Measurements from ENCODE around the gene LAMB1.
"Not testable (repeated sequence)": the region's sequence is repeated elsewhere in the genome, so short reads cannot be mapped to it uniquely, and the experiment has no call there.

The LAMB1 gene

DNA sequence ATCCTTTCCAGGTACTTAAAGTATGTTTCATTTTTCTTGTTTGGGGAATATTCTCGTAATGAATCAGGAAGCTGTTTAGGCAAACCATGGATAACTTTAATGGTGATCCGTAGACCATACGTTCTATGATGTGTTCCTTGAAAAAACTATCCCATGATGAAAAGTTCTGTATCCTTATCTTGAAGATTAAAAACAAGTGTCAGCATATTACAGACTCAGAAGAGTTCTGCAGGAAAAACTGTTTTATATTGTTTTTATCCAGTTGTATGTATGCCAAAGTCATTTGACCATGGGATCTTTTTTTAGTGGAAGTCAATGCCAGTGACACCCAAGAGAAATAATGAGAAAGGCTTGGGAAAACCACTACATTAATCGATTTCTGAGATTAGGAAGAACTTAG is 59.9 kb downstream of the LAMB1 start:
- no peak for DNase-seq

DNA sequence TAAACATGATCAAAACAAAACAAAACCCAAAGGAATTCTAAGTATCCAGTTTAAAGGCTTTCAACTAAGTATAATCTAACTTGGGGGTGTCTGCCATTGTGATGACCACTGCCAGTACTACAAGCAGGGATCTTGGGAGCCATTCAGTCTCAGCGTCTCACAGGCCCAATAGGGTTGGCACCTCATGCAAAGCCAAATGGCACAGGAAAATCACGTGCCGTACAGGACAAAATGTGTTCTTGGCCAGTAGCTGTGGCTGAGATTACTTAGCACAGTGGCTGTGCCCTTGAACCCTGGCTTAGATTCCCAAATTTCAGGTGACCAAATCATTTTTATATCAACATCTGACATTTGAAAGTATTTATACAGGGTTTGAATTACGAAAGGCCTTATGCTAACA is 62.0 kb downstream of the LAMB1 start:
- DNase-seq: no peak

- no peak for DNase-seq
Measured at GRCh38 chr7:107939573-107940489, 63.1 kb downstream of the LAMB1 start.

DNA sequence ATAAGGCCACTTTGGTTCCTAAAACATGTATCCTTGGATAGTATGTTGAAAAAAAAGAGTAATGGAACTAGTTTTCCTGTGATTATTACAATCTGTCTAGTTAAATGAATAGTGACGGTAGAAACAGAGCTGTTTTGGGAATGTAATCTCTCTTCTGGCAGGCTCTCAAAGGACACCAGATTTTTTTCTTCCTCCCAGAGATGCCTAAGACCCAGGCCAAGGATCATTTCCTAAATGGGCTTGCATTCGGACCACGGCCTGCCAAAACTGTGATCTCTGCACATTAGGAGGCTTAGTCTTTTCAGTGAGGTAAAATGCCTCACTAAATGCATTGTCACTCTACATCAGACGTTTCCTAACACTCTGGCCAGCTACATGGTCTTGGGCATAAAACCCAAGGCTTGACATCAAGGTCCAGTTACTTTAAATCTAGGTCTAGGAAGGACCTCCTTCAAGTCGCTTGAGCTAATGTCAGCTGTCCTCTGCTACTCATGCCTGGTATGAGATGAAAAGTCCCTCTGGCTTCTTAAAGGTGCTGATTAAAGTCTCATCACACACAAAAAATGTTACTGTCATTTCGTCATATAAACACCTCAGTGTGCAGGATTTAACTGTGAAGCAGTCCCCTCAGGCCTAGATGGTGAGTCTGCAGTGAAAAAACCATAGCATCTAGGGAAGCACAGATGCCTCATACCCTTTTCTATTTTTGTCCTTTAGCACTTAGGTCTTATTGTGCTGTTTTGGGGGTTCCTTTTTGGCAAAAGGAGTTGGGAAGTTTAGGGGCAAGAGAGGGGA is 64.3 kb downstream of the LAMB1 start:
- no peak for DNase-seq

- no peak for DNase-seq
Measured at GRCh38 chr7:107937531-107937930, 65.4 kb downstream of the LAMB1 start.

- DNase-seq: no peak
Measured at GRCh38 chr7:107936312-107936711, 66.6 kb downstream of the LAMB1 start.

- no peak for DNase-seq
Measured at GRCh38 chr7:107934991-107935770, 67.8 kb downstream of the LAMB1 start.

GRCh38 chr7:107933386-107934013 is 69.5 kb downstream of the LAMB1 start:
- no peak for DNase-seq

GRCh38 chr7:107932805-107933204 is 70.2 kb downstream of the LAMB1 start:
- no peak for DNase-seq

GRCh38 chr7:107931740-107932515 is 71.0 kb downstream of the LAMB1 start:
- DNase-seq: no peak

GRCh38 chr7:107926481-107926880 is 76.5 kb downstream of the LAMB1 start:
- DNase-seq: no peak

DNA sequence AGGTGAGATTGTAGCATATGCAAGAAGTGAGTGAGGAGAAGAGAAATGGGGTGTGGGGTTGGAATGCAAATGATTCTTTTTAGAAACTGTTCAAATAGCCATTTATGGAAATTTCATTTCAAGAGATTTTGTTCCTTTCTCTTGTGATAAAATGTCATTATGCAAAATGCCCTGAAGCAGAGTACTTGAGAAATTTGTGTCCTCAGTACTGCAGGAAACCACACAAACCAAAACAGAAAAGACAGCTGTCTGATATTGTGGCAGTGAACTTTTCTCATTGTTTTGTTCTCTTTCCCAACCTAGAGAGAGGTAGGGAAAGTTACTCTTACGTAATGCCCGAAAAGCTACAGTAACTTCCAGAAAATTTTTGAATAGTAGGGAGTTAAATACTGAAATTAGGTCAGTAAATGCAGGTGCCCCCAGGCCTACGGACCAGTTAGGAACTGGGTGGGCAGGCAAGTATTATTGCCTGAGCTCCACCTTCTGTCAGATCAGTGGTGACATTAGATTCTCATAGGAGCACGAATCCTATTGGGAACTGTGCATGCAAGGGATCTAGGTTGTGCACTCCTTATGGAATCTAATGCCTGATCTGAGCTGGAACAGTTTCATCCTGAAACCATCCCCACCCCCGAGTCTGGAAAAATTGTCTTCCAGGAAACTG is 78.0 kb downstream of the LAMB1 start:
- no peak for DNase-seq

- no peak for DNase-seq
Measured at GRCh38 chr7:107922886-107923285, 80.1 kb downstream of the LAMB1 start.

- DNase-seq: not testable (repeated sequence)
Measured at GRCh38 chr7:107921826-107922225, 81.1 kb downstream of the LAMB1 start.

GRCh38 chr7:107920048-107920772 is 82.8 kb downstream of the LAMB1 start:
- DNase-seq: no peak

- no peak for DNase-seq
Measured at GRCh38 chr7:107918948-107919347, 84.0 kb downstream of the LAMB1 start.

DNA sequence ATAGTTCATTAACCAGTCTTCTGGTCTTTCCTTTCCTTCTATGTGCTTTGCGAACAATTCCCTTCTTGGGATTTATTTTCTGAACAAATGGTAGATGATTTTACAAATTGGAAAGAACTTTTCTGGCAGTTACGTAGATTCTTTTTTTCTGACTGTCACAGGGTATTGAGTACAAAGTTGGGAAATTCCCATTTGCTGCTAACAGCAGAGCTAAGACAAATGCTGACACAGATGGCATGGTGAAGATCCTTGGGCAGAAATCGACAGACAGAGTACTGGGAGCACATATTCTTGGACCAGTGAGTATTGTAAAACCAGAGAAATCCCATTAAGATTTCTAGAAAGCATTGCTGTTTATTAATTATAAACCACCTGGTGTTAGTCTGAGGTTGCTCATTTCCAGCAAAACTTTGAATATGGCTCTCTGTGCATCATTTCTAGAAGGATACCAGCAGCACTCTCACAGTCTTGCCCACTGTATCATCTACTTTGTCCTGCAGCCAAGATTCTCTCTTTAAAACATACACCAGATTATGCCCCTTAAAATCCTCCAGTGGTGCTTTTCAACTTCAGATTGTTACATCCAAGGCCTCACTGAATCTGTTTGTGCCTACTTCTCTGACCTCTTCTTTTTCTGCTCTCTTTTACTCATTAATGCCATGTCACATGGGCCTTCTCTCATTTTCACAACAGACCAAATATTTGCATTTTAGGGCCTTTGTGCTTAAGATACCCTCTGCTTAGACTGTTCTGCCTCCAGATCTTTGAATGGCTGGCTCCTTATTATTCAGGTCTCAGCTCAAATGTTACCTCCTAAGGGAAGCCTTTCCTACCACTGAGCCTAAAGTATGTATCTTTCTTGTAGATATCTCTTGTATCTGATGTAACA is 85.0 kb downstream of the LAMB1 start:
- DNase-seq: no peak

- DNase-seq: no peak
Measured at GRCh38 chr7:107915541-107915940, 87.4 kb downstream of the LAMB1 start.

DNA sequence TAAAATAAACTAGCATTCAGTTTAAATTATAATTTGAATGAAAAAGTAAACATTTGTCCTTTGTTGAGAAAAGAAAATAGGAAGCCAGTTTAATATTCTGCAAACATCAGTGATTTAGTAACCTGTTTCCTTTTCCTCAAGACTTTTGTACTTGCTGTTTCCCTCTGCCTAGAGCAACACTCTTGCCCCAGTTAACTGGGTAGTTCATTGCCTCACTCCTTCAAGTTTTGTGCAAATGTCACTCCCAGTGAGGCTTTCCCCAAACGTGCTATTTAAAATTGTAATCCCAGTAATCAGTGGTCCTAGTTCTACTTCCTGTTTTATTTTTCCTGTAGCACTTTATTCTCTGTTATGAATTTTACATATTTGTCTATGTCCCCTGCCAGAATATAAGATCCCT is 88.1 kb downstream of the LAMB1 start:
- no peak for DNase-seq

- no peak for DNase-seq
Measured at GRCh38 chr7:107913851-107914250, 89.1 kb downstream of the LAMB1 start.

Data from NCI-H146 (cell line).